ENCODE data around the gene SENP6. TPM values are rescaled to one million over a fixed set of nuclear protein-coding genes. Genes with fewer than 3 reads are reported as not detected.
"Not testable (repeated sequence)": the region's sequence is repeated elsewhere in the genome, so short reads cannot be mapped to it uniquely, and the experiment has no call there.

Gene SENP6
- total and polyA plus RNA-seq, 12 donors: 43.0 to 98.5 (median 76.6) TPM

GRCh38 chr6:75689576-75689975, 87.9 kb downstream of the SENP6 start:
- peaks cover 0 to 6% of the 10 kb centered on the region in 2 donors for H3K36me3 ChIP-seq (replicated peaks in 1 of 2)
- no peaks in the 10 kb centered on the region for H3K9me3 ChIP-seq (replicated peaks in 1 of 3)
- WGBS, 4 donors: 92 to 97% (median 94%) methylated on average over 7 of the region's 7 CpGs
- DNase-seq: no peak
- H3K27ac ChIP-seq: no peak overlapping the region
- H3K4me3 ChIP-seq: no peak overlapping the region
- TF ChIP-seq CTCF (IDR thresholded peaks at IDR 0.05) (no peak), POLR2A (IDR thresholded peaks at IDR 0.05) (no peak)
- peaks cover 0 to 6% of the 10 kb centered on the region in 2 donors for H3K4me1 ChIP-seq (replicated peaks in 1 of 2)
- no peaks in the 10 kb centered on the region for H3K27me3 ChIP-seq
- intact Hi-C loops (cut with DNase I): no loop called here

GRCh38 chr6:75691012-75691411, 89.3 kb downstream of the SENP6 start:
- peaks cover 0 to 6% of the 10 kb centered on the region in 2 donors for H3K4me1 ChIP-seq (replicated peaks in 1 of 2)
- intact Hi-C loops (cut with DNase I): no loop called here
- no peaks in the 10 kb centered on the region for H3K9me3 ChIP-seq (replicated peaks in 1 of 3)
- no peak overlapping the region for H3K4me3 ChIP-seq
- no peak for DNase-seq
- H3K27me3 ChIP-seq: no peaks in the 10 kb centered on the region
- no peak overlapping the region for H3K27ac ChIP-seq
- WGBS, 4 donors: 89 to 94% (median 92%) methylated on average over 6 of the region's 6 CpGs
- TF ChIP-seq CTCF (IDR thresholded peaks at IDR 0.05) (no peak), POLR2A (IDR thresholded peaks at IDR 0.05) (no peak)
- H3K36me3 ChIP-seq (replicated peaks in 1 of 2): peaks cover 0 to 10% of the 10 kb centered on the region in 2 donors

- Histone ChIP-seq H3K27ac (no peak overlapping the region), H3K27me3 (no peaks in the 10 kb centered on the region)
- 78 to 93% (median 88%) methylated on average over 1 of the region's 1 CpG for WGBS, 4 donors
These were observed 91.9 kb downstream of the SENP6 start for GRCh38 chr6:75693534-75693933.

GRCh38 chr6:75694406-75694805, 92.7 kb downstream of the SENP6 start:
- H3K27ac ChIP-seq: no peak overlapping the region
- intact Hi-C loops (cut with DNase I): no loop called here
- H3K4me1 ChIP-seq (replicated peaks in 1 of 2): peaks cover 0 to 6% of the 10 kb centered on the region in 2 donors
- no peak overlapping the region for H3K4me3 ChIP-seq
- no peaks in the 10 kb centered on the region for H3K27me3 ChIP-seq
- TF ChIP-seq POLR2A (IDR thresholded peaks at IDR 0.05) (no peak), CTCF (IDR thresholded peaks at IDR 0.05) (no peak)
- DNase-seq: no peak
- H3K9me3 ChIP-seq (replicated peaks in 1 of 3): no peaks in the 10 kb centered on the region
- peaks cover 0 to 34% of the 10 kb centered on the region in 2 donors for H3K36me3 ChIP-seq (replicated peaks in 1 of 2)

More at GRCh38 chr6:75693534-75693933, 91.9 kb downstream of the SENP6 start:
- Histone ChIP-seq H3K9me3 (replicated peaks in 1 of 3) (no peaks in the 10 kb centered on the region), H3K4me1 (replicated peaks in 1 of 2) (peaks cover 0 to 6% of the 10 kb centered on the region in 2 donors), H3K36me3 (replicated peaks in 1 of 2) (peaks cover 0 to 30% of the 10 kb centered on the region in 2 donors), H3K4me3 (no peak overlapping the region)
- no peak for DNase-seq
- intact Hi-C loops (cut with DNase I): no loop called here
- TF ChIP-seq CTCF (IDR thresholded peaks at IDR 0.05) (peak in 2 of 6 experiments; percentile 13 to 29), POLR2A (IDR thresholded peaks at IDR 0.05) (no peak)

GRCh38 chr6:75708334-75708733, 106.7 kb downstream of the SENP6 start:
- intact Hi-C loops (cut with DNase I); H3K27me3 ChIP-seq; DNase-seq; H3K4me1 ChIP-seq (replicated peaks in 1 of 2); H3K9me3 ChIP-seq (replicated peaks in 1 of 3); H3K27ac ChIP-seq; H3K4me3 ChIP-seq: not testable (repeated sequence)
- WGBS, 4 donors: 91 to 98% (median 96%) methylated on average over 4 of the region's 4 CpGs
- peaks cover 0 to 32% of the 10 kb centered on the region in 2 donors for H3K36me3 ChIP-seq (replicated peaks in 1 of 2)
